Measurements from ENCODE around the gene CMPK1.

Gene CMPK1

GRCh38 chr1:47388030-47388890, 54.7 kb downstream of the CMPK1 start:
- no peak for DNase-seq (ENCODE audit: low read depth, low spot score)
- H3K4me3 ChIP-seq (ENCODE audit: low read length): no peak overlapping the region

DNA sequence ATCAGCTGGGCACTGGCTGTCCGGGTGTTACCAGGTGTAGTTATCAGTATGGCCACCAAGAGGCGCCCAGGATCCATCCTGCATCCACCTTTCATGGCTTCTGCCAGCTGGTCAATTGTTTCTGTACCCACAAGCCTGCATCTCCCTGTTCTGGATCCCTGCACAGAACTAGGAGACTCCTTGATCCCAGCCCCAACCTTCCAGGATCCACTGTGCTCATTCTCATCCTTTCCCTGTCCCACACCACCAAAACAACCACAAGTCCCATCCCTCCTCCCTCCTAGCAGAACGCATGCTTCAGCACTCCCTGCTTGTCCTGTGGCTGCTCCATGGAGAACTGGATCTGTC, 55.3 kb downstream of the CMPK1 start:
- H3K4me3 ChIP-seq (ENCODE audit: low read length): no peak overlapping the region

DNA sequence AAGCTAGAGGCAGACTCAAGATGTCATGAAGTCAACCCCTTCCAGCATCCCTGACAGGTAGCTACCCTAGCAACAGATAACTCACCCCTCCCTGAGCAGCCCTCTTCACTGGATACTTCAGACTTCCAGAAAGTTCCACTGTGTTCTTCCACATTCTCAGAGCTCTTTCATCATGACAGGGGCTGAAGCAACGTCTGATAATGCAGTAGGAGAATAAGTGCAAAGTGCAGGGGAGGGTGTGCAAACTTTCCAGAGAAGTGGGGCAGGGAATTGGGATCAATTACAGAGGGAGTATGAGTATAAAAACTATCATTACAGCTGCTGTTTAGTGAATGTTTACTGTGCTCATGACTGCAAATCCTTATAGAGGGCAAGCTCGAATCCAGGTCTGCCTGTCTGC, 56.1 kb downstream of the CMPK1 start:
- DNase-seq (ENCODE audit: low read depth, low spot score): no peak
- no peak overlapping the region for H3K4me3 ChIP-seq (ENCODE audit: low read length)

More for the DNA sequence above, 55.3 kb downstream of the CMPK1 start:
- peak; percentile 16 for DNase-seq (ENCODE audit: low read depth, low spot score)

DNA sequence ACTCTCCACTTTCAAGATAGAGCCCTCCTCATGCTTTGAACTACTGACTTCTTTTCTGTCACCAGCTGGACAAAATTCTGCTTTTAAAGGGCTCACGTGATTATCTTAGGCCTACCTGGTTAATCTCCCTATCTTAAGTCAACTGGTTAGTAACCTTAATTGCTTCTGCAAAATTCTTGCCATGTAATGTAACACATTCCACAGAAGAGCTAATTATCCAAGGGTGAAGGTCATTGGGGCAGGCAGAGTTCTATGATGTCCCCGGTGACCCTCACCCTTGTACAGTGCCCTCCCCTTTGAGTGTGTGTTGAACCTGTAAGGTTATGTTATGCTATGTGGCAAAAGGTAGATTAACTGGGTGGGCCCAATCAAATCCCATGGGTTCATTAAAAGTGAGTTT, 57.3 kb downstream of the CMPK1 start:
- no peak overlapping the region for H3K4me3 ChIP-seq (ENCODE audit: low read length)
- DNase-seq (ENCODE audit: low read depth, low spot score): no peak

DNA sequence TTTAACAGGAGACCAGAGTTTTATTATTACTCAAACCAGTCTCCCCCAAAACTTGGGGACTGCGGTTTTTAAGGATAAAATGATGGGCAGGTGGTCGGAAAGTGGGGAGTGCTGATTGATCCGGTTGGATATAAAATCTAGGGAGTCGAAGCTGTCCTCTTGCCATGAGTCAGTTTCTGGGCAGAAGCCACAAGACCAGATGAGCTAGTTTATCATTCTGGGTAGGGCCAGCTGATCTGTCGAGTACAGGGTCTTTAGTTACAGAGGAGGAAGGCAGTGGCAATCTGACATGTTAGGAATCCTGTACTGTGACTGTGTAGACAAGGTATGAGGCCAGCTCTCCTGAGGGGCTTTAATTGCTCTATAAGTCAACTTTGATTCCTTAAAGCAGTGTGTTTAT, 59.6 kb downstream of the CMPK1 start:
- DNase-seq (ENCODE audit: low read depth, low spot score): no peak
- no peak overlapping the region for H3K4me3 ChIP-seq (ENCODE audit: low read length)

DNA sequence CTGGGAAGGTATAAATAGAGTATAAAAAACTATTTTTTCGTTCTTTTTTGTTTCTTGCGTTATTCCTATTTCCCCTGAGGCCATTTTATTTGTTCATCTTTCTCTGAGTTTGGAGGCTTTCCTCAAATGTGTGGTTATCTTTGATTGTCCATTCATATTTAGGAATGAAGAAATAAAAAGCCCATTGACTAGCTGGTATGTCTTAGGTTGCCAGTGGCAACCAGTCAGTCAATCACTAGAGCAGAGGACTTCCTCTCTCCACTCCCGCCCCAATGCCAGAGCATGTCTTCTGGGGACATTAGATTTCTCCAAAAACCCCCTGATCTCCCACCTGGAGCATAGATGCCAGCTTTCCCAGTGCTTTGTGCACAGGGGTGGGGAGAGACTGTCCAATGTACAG, 61.8 kb downstream of the CMPK1 start:
- no peak overlapping the region for H3K4me3 ChIP-seq (ENCODE audit: low read length)
- DNase-seq (ENCODE audit: low read depth, low spot score): no peak

- no peak for DNase-seq (ENCODE audit: low read depth, low spot score)
- H3K4me3 ChIP-seq (ENCODE audit: low read length): no peak overlapping the region
These were observed 63.1 kb downstream of the CMPK1 start for GRCh38 chr1:47396671-47397196.

DNA sequence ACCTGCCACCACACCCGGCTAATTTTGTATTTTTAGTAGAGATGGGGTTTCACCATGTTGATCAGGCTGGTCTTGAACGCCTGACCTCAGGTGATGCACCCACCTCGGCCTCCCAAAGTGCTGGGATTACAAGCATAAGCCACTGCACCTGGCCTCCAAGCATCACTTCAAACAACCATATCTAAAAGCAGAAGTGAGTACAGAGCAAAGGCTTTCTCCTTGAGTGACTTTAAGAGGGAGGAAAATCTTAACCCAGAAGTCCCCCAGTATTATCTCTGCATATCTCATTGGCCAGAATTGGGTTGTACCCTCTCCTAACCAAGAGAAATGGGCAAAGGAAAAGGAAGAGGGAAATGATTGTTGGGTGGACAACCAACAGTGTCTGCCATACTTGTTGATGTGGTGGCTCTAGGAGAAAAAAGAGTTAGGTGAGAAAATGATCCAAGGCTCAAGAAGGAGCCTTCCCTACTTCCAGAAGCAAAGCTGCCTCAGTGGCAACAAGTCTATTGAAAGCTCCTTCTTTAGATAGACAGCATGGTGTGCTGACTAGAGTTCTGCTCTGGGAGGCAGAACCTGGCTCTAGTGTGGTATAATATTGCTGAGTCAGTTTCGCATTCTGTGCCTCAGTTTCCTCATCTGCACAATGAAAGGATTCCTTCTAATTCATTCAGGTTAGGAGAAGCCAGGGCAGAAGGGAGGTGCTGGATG, 65.7 kb downstream of the CMPK1 start:
- no peak for DNase-seq (ENCODE audit: low read depth, low spot score)
- no peak overlapping the region for H3K4me3 ChIP-seq (ENCODE audit: low read length)

- no peak overlapping the region for H3K4me3 ChIP-seq (ENCODE audit: low read length)
- DNase-seq (ENCODE audit: low read depth, low spot score): no peak
These were observed 66.2 kb downstream of the CMPK1 start for GRCh38 chr1:47399846-47400155.

- no peak for DNase-seq (ENCODE audit: low read depth, low spot score)
- no peak overlapping the region for H3K4me3 ChIP-seq (ENCODE audit: low read length)
These were observed 68.2 kb downstream of the CMPK1 start for GRCh38 chr1:47401761-47402160.

DNA sequence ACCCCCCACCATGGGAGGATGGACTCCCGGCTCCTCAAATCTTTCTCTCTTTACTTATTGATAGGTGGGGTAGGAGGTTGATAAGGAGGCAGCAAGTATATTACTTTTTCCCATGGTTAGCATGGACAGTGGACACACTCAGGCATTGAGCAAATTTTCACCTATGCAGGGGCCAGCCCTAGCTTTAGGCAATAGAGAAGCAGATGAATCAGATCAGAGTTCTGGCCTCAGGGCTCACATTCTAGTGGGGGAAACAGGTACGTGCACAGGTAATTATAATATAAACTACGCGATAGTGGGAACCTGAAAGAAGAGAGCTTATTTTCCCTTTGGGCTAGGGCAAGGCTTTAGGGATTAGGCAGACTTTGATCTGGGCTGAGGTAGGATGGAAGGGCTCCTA, 69.0 kb downstream of the CMPK1 start:
- no peak for DNase-seq (ENCODE audit: low read depth, low spot score)
- H3K4me3 ChIP-seq (ENCODE audit: low read length): no peak overlapping the region

GRCh38 chr1:47403321-47403910, 69.8 kb downstream of the CMPK1 start:
- no peak overlapping the region for H3K4me3 ChIP-seq (ENCODE audit: low read length)
- no peak for DNase-seq (ENCODE audit: low read depth, low spot score)

- no peak overlapping the region for H3K4me3 ChIP-seq (ENCODE audit: low read length)
- DNase-seq (ENCODE audit: low read depth, low spot score): no peak
These were observed 72.1 kb downstream of the CMPK1 start for GRCh38 chr1:47405697-47406096.

GRCh38 chr1:47406966-47407365, 73.4 kb downstream of the CMPK1 start:
- DNase-seq (ENCODE audit: low read depth, low spot score): no peak
- no peak overlapping the region for H3K4me3 ChIP-seq (ENCODE audit: low read length)

DNA sequence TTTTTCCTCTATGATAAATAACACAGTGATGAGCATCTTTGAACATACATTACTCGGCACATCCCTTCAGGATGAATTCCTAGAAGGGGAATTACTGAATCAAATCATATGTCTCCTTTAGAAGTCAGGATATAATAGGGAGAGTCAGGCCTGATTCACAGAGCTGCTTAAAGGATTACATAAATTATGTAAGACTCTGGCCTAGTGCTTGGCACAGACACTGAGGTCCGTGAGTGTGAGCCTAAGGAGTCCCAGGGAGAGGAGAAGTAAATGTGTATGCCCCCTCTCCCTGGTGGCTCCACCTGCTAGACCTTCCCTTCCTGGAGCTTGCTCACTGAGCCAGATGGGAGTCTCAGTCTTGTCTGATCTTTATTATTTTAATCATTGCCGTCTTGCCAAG, 73.9 kb downstream of the CMPK1 start:
- no peak overlapping the region for H3K4me3 ChIP-seq (ENCODE audit: low read length)
- DNase-seq (ENCODE audit: low read depth, low spot score): no peak

DNA sequence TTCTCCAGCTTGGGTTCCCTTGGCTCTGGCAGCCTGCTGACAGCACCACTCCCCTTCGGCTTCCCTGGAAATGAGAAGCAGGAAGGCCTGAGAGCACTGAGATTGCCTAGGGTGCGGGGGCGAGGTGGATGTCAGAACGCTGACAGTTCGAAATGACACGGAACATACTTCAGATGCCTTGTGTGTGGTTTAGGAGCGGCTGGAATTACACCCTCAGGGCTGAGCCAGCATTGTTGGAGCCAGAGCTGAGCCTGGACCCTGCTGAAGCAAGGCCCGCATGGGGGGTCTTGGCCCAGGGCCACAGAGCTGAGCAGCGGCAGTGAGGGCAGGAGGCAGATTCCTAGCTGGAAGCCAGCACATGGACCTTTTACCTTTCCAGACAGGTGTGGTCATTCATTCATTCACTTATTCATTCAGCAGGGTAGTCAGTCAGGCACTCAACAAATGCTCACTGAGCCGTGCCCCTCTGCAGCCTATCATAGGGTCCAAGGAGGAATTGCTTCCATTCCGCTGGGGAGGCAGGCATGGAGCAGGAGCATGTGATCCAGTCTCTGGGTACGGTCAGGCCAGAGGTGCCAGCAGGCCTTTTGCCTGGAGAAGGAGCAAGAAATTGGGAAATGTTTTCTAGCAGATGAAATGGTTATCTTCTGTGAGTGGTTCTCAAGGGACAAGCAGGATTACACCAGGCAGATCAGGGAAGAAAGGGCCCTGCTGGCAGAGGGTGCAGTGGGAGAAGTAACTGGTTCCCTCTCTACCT, 75.9 kb downstream of the CMPK1 start:
- no peak overlapping the region for H3K4me3 ChIP-seq (ENCODE audit: low read length)
- DNase-seq (ENCODE audit: low read depth, low spot score): no peak

GRCh38 chr1:47410068-47410455, 76.5 kb downstream of the CMPK1 start:
- no peak for DNase-seq (ENCODE audit: low read depth, low spot score)

DNA sequence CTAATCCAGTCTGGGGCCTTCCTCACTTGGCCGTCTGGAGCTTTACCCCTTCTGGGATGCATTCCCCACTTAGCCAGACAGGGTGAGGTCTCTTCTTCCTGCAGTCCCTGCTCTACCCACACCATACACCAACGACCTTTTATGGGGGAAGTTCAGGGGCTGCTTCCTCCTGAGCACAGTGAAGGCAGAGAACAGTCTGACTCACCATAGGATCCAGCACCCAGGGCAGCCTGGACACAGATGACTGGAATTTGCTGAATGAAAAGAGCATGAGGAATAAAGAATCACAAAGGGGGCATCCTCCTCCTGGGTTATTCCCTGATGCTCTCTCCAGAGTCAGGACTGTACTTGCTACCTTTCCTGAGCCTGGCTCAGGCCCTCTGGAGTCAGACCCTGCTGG, 77.8 kb downstream of the CMPK1 start:
- H3K4me3 ChIP-seq (ENCODE audit: low read length): no peak overlapping the region
- no peak for DNase-seq (ENCODE audit: low read depth, low spot score)

More at GRCh38 chr1:47410068-47410455, 76.5 kb downstream of the CMPK1 start:
- H3K4me3 ChIP-seq (ENCODE audit: low read length): no peak overlapping the region

GRCh38 chr1:47412437-47412836, 78.8 kb downstream of the CMPK1 start:
- DNase-seq (ENCODE audit: low read depth, low spot score): no peak
- H3K4me3 ChIP-seq (ENCODE audit: low read length): no peak overlapping the region

All from Jurkat, Clone E6-1 (cell line).